SK-N-SH (cell line): ENCODE measurements around the gene BTN3A1. TPM values are rescaled to one million over a fixed set of nuclear protein-coding genes. Genes with fewer than 3 reads are reported as not detected.

Experiments
- CTCF ChIA-PET: fragments of 300-600, 350-600 bp; formaldehyde crosslinking; extraction: SDS; loops from one replicate; lab custom pipeline; 2021; lab: Yijun Ruan, JAX
- POLR2A ChIA-PET: fragments of 350-600 bp; sonication (Branson Sonifier 250); formaldehyde crosslinking; extraction: SDS; loops from one replicate; lab custom pipeline; 2020; ENCODE audit warnings: antibody characterized with exemption, inconsistent platforms; lab: Yijun Ruan, JAX
- DNase-seq: peaks from one replicate; pipeline ENCODE4 v3.0.0; 2012
- H2AFZ ChIP-seq: fragments of 200-600 bp; sonication (generic); 2 replicates; pipeline ENCODE4 v1.8.1; 2016; ENCODE audit warnings: antibody characterized with exemption, mild to moderate bottlenecking, low read depth
- H3F3A ChIP-seq: fragments of 200-600 bp; sonication (generic); replicated peaks from 2 replicates; pipeline ENCODE3; 2016; ENCODE audit warnings: antibody characterized with exemption, mild to moderate bottlenecking; ENCODE audit not compliant: insufficient read depth
- H3K27ac ChIP-seq, 2 experiments: fragments of 200-500 bp in 1 of 2; fragments of 200-600 bp in 1 of 2; sonication (Bioruptor generic) in 1 of 2; sonication (generic), shearing (Covaris generic) in 1 of 2; 2 replicates each; pipeline versions ENCODE4 v1.5.1 to v1.6.1; 2014 to 2016; ENCODE audit warnings: low read depth in 2 of 2, inconsistent platforms in 1 of 2, low read length in 1 of 2, mild to moderate bottlenecking in 1 of 2, mixed read lengths in 1 of 2
- H3K27me3 ChIP-seq: fragments of 200-600 bp; sonication (generic), shearing (Covaris generic); 2 replicates; pipeline ENCODE4 v1.6.1; 2016; ENCODE audit warnings: mixed run types; ENCODE audit not compliant: insufficient read depth
- H3K36me3 ChIP-seq, 2 experiments: fragments of 200-500 bp in 1 of 2; fragments of 200-600 bp in 1 of 2; sonication (Bioruptor generic) in 1 of 2; sonication (generic) in 1 of 2; replicated peaks in 1 of 2; 2 replicates each; pipeline versions ENCODE3 to v1.5.1; 2014 to 2016; ENCODE audit warnings: low read length in 1 of 2, mild to moderate bottlenecking in 1 of 2; ENCODE audit not compliant: insufficient read depth in 2 of 2, control insufficient read depth in 1 of 2
- H3K4me1 ChIP-seq, 2 experiments: fragments of 200-500 bp in 1 of 2; fragments of 200-600 bp in 1 of 2; sonication (Bioruptor generic) in 1 of 2; sonication (generic), shearing (Covaris generic) in 1 of 2; 2 replicates each; pipeline versions ENCODE4 v1.5.1 to v1.6.1; 2014 to 2016; ENCODE audit warnings: low read depth in 1 of 2, low read length in 1 of 2, mixed run types in 1 of 2; ENCODE audit not compliant: insufficient read depth in 2 of 2, control insufficient read depth in 1 of 2
- H3K4me2 ChIP-seq: fragments of 200-600 bp; sonication (generic), shearing (Covaris generic); 2 replicates; pipeline ENCODE4 v1.6.1; 2017; ENCODE audit warnings: mixed run types
- H3K4me3 ChIP-seq, 2 experiments: fragments of 200-500 bp in 1 of 2; fragments of 200-600 bp in 1 of 2; sonication (Bioruptor generic) in 1 of 2; sonication (generic), shearing (Covaris generic) in 1 of 2; 2 replicates each; pipeline versions ENCODE4 v1.5.1 to v1.8.1; 2014 to 2016; ENCODE audit warnings: low read depth in 2 of 2, inconsistent platforms in 1 of 2, low read length in 1 of 2, mild to moderate bottlenecking in 1 of 2, mixed read lengths in 1 of 2, moderate library complexity in 1 of 2
- H3K79me2 ChIP-seq: fragments of 200-600 bp; sonication (generic); 2 replicates; pipeline ENCODE4 v1.8.1; 2017; ENCODE audit warnings: mild to moderate bottlenecking; ENCODE audit not compliant: insufficient read depth
- H3K9ac ChIP-seq: fragments of 200-600 bp; sonication (generic); 2 replicates; pipeline ENCODE4 v1.6.1; 2017; ENCODE audit warnings: mixed run types
- H3K9me2 ChIP-seq: fragments of 200-600 bp; sonication (generic); 2 replicates; pipeline ENCODE4 v1.6.1; 2017; ENCODE audit warnings: mixed run types
- H3K9me3 ChIP-seq: fragments of 200-600 bp; sonication (generic); 2 replicates; pipeline ENCODE4 v1.6.1; 2017; ENCODE audit warnings: mixed run types, mild to moderate bottlenecking, moderate library complexity
- H4K20me1 ChIP-seq: fragments of 200-600 bp; sonication (generic); 2 replicates; pipeline ENCODE4 v1.6.1; 2017; ENCODE audit warnings: mild to moderate bottlenecking, mixed run types; ENCODE audit not compliant: insufficient read depth
- CHD2 ChIP-seq: fragments of 150-350 bp; IDR thresholded peaks from 2 replicates; pipeline ENCODE4 v1.6.1; 2018; ENCODE audit warnings: low read length; ENCODE audit not compliant: partially characterized antibody
- CTCF ChIP-seq: fragments of 200-600 bp; sonication (generic); IDR thresholded peaks from 2 replicates; pipeline ENCODE4 v1.6.1; 2017; ENCODE audit warnings: antibody characterized with exemption, mild to moderate bottlenecking, moderate library complexity
- FOXJ3 ChIP-seq: sonication (generic); formaldehyde crosslinking; IDR thresholded peaks from 2 replicates; pipeline ENCODE4 v1.5.1; 2020; ENCODE audit warnings: mild to moderate bottlenecking, missing genetic modification reagents
- GABPA ChIP-seq: IDR thresholded peaks from 2 replicates; pipeline ENCODE4 v1.4.0; 2012; ENCODE audit warnings: low read depth, mild to moderate bottlenecking
- GATA2 ChIP-seq: sonication (generic); formaldehyde crosslinking; IDR thresholded peaks from 2 replicates; pipeline ENCODE4 v1.5.0; 2020; ENCODE audit warnings: mild to moderate bottlenecking, missing genetic modification reagents
- JUND ChIP-seq: IDR thresholded peaks from 2 replicates; pipeline ENCODE4 v1.4.0; 2012
- NRF1 ChIP-seq: IDR thresholded peaks from 2 replicates; pipeline ENCODE4 v1.6.1; 2012; ENCODE audit warnings: low read depth, mild to moderate bottlenecking, low read length
- PBX3 ChIP-seq: IDR thresholded peaks from 2 replicates; pipeline ENCODE4; 2012
- POLR2AphosphoS5 ChIP-seq: IDR thresholded peaks from 2 replicates; pipeline ENCODE4 v1.6.1; 2012; ENCODE audit warnings: low read depth, low read length
- RAD21 ChIP-seq: IDR thresholded peaks from 2 replicates; pipeline ENCODE4 v1.6.1; 2012; ENCODE audit warnings: mild to moderate bottlenecking, low read length
- RFX5 ChIP-seq: IDR thresholded peaks from 2 replicates; pipeline ENCODE4 v1.6.1; 2012; ENCODE audit warnings: mild to moderate bottlenecking, improper control_type of control experiment, low read length
- SIN3A ChIP-seq: IDR thresholded peaks from 2 replicates; pipeline ENCODE4 v1.6.1; 2012; ENCODE audit warnings: low read depth, mild to moderate bottlenecking, low read length, moderate library complexity, borderline replicate concordance
- TEAD4 ChIP-seq: IDR thresholded peaks from 2 replicates; pipeline ENCODE4 v1.4.0; 2012; ENCODE audit warnings: mild to moderate bottlenecking, borderline replicate concordance; ENCODE audit not compliant: insufficient read depth
- WGBS: methylation state at CpG from one replicate; pipeline ENCODE4 v1.1.6; 2017; ENCODE audit warnings: low lambda C conversion rate; 5-methylcytosine and 5-hydroxymethylcytosine counted together
- polyA plus RNA-seq, 3 experiments: library from polyadenylated mRNA; depleted of rRNA; stranded (reverse); fragments of >200 nt; gene quantifications; 2 replicates each; pipeline ENCODE4 v1.2.3, GENCODE V29; 2012
- TF ChIP-seq, protein P1 (sequence below): fragments of 150-350 bp; IDR thresholded peaks from 2 replicates; pipeline ENCODE4 v1.6.1; 2017; ENCODE audit warnings: antibody characterized with exemption, low read length, low read depth, borderline replicate concordance

Gene BTN3A1
- polyA plus RNA-seq, 1 of the 3 experiments (the other 2 are of a cell fraction) = 14.2 TPM

DNA sequence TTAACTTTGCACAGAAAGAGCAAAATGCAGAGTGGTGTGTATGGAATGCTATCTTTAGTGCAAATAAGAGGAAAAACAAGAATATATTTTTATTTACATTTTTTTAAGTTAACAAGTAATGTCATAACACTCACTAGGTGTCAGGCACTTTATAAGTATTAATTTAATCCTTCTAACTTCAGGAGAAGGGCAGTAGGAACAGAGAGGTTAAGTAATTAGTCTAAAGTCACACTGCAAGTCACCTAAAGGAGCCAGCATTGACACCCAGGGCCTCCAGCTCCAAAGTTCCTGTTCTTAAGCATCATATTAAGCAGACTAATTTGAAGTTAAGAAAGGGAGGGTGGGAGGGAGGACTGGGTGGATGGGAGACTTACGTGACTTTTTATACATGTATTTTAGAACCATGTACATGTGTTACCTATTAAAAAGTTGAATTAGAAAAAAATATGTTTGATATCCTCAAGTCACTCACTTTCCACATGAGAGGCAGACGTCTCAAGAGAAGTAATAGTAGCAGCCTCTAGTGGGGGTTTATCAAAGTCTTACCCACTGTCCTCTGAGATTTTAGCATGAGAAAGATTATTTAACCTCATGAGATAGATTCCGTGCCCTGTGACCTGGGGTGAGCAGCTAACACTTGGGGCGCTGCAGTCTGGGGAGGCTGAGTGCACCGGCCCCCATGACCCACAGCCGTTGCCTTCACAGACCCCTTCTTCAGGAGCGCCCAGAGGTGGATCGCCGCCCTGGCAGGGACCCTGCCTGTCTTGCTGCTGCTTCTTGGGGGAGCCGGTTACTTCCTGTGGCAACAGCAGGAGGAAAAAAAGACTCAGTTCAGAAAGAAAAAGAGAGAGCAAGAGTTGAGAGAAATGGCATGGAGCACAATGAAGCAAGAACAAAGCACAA, 7.0 kb downstream of the BTN3A1 start:
- H3K36me3 ChIP-seq = peaks cover 0 to 35% of the 10 kb centered on the region in 2 experiments
- H3K9me2 ChIP-seq = no peaks in the 10 kb centered on the region
- no peak for DNase-seq
- H3K4me3 ChIP-seq = no peak overlapping the region
- no peaks in the 10 kb centered on the region for H3K9me3 ChIP-seq
- no peaks in the 10 kb centered on the region for H3F3A ChIP-seq
- ChIA-PET POLR2A (no interaction called here), CTCF (interaction anchor here (2.1 kb wide), 1 partner anchor 68 kb away, joined by 8 read pairs; no protein-coding TSS in a partner anchor)
- no peak overlapping the region for H3K9ac ChIP-seq
- no peak overlapping the region for H2AFZ ChIP-seq
- H3K79me2 ChIP-seq = no peaks in the 10 kb centered on the region
- H3K4me1 ChIP-seq = peaks cover 0 to 13% of the 10 kb centered on the region in 2 experiments; a peak in 2 of 4 replicates
- H3K27me3 ChIP-seq = no peaks in the 10 kb centered on the region
- H4K20me1 ChIP-seq = no peaks in the 10 kb centered on the region
- TF ChIP-seq TEAD4 (no peak), POLR2AphosphoS5 (no peak), CHD2 (no peak), GATA2 (CRISPR knock-in tag) (no peak), RFX5 (no peak)
- TF ChIP-seq, protein P1, sequence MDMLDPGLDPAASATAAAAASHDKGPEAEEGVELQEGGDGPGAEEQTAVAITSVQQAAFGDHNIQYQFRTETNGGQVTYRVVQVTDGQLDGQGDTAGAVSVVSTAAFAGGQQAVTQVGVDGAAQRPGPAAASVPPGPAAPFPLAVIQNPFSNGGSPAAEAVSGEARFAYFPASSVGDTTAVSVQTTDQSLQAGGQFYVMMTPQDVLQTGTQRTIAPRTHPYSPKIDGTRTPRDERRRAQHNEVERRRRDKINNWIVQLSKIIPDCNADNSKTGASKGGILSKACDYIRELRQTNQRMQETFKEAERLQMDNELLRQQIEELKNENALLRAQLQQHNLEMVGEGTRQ = no peak
- TF ChIP-seq, all 33 proteins: peak for 0
- no peak overlapping the region for H3K27ac ChIP-seq
- 95% methylated on average over 10 of the region's 10 CpGs for WGBS
- H3K4me2 ChIP-seq = no peak overlapping the region

GRCh38 chr6:26411751-26412150, 9.7 kb downstream of the BTN3A1 start:
- no peak for TF ChIP-seq RAD21
- TF ChIP-seq NRF1 = no peak
- no peak for TF ChIP-seq JUND
- no peak for TF ChIP-seq SIN3A
- no peak for TF ChIP-seq FOXJ3 (CRISPR knock-in tag)
- peak; percentile 20; the same call in 1 of the 2 replicates for TF ChIP-seq CTCF
- no peak for TF ChIP-seq GABPA
- no peak for TF ChIP-seq PBX3
- TF ChIP-seq RFX5 = no peak
- no peaks in the 10 kb centered on the region for H3K9me2 ChIP-seq
- CTCF ChIA-PET = interaction anchor here (1.1 kb wide), 2 partner anchors 9 to 70 kb away, joined by 3 to 5 read pairs; no protein-coding TSS in a partner anchor
- H3K27ac ChIP-seq = no peak overlapping the region; a peak in 1 of 4 replicates
- H3K27me3 ChIP-seq = no peaks in the 10 kb centered on the region
- peaks cover 0 to 13% of the 10 kb centered on the region in 2 experiments; a peak in 2 of 4 replicates for H3K4me1 ChIP-seq
- no peaks in the 10 kb centered on the region for H3K79me2 ChIP-seq
- no peak overlapping the region for H3K4me2 ChIP-seq
- no peak overlapping the region for H2AFZ ChIP-seq
- no peaks in the 10 kb centered on the region for H3K9me3 ChIP-seq
- H3F3A ChIP-seq = no peaks in the 10 kb centered on the region
- 97% methylated on average over 3 of the region's 3 CpGs for WGBS
- no peak overlapping the region for H3K9ac ChIP-seq
- no peak for DNase-seq
- no peaks in the 10 kb centered on the region for H4K20me1 ChIP-seq
- no peak overlapping the region for H3K4me3 ChIP-seq
- POLR2A ChIA-PET = no interaction called here
- peaks cover 0 to 35% of the 10 kb centered on the region in 2 experiments for H3K36me3 ChIP-seq
